ENCODE results near the gene WDCP.
A peak's percentile ranks its signal among the peaks of the same experiment; 100 is the strongest.

Gene WDCP

DNA sequence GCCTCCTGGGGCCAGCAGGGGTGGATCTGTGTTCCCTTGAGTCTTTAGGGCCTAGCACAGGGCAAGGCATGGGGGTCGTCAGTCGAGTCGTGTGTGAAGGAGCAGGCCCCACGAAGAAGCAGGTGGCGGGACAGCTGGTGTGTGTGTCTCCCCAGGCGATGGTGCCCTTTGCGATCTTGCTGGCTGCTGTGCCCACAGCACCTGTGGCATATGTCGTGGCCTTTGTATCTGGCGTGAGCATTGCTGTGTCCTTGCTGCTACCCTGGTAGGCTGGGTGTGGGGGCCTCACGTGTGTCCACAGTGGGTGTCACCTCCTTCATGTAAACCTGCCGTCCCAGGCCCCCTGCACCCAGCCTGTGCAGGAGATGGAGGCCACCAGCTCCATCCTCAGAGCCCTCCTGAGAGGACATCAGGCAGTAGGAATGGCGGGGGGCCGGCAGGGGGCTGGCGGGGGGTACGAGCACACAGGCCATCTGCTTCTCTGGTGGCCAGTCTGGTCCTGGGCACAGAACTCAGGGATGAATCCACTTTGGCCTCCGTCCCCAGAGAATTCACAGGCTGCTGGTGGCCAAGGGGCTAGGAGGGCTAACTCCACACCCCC, 24.1 kb downstream of the WDCP start:
- H3K4me2 ChIP-seq (ENCODE audit: insufficient read depth, low read length): no peak overlapping the region
- DNase-seq (no peak), ATAC-seq (ENCODE audit: insufficient read depth, low read depth) (no peak)
- H4K20me1 ChIP-seq (ENCODE audit: insufficient read depth, low read length): peaks cover 11% of the 10 kb centered on the region
- no peaks in the 10 kb centered on the region for H3K79me2 ChIP-seq (ENCODE audit: insufficient read depth, low read length)
- no peak overlapping the region for H3K4me3 ChIP-seq (ENCODE audit: low read depth in 1 of 2, low read length in 2 of 2)
- H3K4me1 ChIP-seq (ENCODE audit: insufficient read depth, low read length): no peaks in the 10 kb centered on the region
- peaks cover 50% of the 10 kb centered on the region for H3K36me3 ChIP-seq (ENCODE audit: insufficient read depth, low read length)
- no peak overlapping the region for H3K27ac ChIP-seq (ENCODE audit: low read length)
- no peak overlapping the region for H2AFZ ChIP-seq (ENCODE audit: low read depth, low read length)
- no peak overlapping the region for H3K9ac ChIP-seq (ENCODE audit: low read depth, low read length)
- no peaks in the 10 kb centered on the region for H3K9me3 ChIP-seq (ENCODE audit: insufficient read depth, low read length, severe bottlenecking)
- H3K27me3 ChIP-seq (ENCODE audit: insufficient read depth, low read length, poor library complexity): no peaks in the 10 kb centered on the region
- no peak for TF ChIP-seq EZH2 (IDR thresholded peaks at IDR 0.05; ENCODE audit: borderline replicate concordance, low read depth, low read length, severe bottlenecking)
- TF ChIP-seq, protein P1, sequence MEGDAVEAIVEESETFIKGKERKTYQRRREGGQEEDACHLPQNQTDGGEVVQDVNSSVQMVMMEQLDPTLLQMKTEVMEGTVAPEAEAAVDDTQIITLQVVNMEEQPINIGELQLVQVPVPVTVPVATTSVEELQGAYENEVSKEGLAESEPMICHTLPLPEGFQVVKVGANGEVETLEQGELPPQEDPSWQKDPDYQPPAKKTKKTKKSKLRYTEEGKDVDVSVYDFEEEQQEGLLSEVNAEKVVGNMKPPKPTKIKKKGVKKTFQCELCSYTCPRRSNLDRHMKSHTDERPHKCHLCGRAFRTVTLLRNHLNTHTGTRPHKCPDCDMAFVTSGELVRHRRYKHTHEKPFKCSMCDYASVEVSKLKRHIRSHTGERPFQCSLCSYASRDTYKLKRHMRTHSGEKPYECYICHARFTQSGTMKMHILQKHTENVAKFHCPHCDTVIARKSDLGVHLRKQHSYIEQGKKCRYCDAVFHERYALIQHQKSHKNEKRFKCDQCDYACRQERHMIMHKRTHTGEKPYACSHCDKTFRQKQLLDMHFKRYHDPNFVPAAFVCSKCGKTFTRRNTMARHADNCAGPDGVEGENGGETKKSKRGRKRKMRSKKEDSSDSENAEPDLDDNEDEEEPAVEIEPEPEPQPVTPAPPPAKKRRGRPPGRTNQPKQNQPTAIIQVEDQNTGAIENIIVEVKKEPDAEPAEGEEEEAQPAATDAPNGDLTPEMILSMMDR (IDR thresholded peaks at IDR 0.05; ENCODE audit: borderline replicate concordance, extremely low read depth, low read length, poor library complexity, severe bottlenecking): no peak

DNA sequence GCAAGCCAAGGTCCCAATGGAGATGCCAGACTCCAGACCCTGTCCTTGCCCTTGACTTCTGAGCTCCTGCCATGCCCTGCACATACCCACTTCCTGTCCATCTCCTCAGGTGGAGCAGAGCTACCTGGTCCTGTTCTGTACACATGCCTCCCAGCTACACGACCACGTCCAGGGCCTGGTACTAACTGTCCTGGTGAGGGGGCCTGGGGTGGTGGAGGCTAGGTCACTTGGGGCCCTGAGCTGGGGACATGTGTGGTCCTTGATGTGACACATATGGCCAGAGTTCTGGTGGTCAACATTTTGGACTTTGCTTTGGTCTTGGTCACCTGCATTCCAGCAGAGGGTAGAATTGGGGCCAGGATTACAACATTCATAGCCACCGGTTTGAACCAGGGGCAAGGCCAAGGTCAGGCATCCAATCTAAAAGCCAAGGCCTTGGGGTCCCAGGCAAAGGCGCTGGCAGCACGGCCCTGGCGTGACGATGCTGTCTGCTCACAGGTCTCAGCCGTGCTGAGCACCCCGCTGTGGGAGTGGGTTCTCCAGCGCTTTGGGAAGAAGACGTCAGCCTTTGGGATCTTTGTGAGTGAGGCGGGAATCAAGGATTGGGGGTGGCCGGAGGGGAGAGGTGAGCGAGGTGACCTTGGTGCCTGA, 24.7 kb downstream of the WDCP start:
- no peak for DNase-seq

DNA sequence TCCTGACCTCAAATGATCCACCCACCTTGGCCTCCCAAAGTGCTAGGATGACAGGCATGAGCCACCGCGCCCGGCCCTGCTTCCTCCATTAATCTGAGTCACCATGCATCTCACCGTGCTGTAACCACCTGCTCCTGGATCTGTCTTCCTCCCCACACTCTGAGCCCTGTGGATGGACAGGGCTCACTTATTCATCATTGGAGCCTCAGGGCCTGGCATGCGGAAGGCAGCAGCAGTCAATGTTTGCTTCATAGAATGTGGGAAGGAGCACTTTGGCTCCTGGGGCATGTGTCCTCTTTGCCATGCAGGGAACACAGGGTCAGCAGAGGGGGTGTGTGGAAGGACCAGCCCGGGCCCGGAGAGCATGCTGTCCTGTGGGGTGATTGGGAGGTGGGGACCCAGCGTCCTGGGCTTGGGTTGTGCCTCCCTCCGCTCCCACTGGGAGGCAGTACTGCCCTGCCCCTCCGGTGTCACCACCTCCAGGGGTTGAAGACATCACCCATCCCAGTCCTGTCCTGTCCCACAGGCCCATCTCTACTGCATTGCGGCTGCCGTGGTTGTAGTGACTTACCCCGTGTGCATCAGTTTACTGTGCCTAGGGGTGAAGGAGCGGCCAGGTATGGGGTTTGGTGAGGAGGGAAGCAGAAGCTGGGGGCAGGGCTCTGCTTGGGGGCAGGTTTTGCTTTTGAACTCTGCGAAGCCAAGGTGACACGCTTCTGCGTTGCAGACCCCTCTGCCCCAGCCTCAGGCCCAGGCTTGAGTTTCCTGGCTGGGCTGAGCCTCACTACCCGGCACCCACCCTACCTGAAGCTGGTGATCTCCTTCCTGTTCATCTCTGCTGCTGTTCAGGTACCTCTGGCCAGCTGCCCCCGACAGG, 25.8 kb downstream of the WDCP start:
- Histone ChIP-seq H3K79me2 (ENCODE audit: insufficient read depth, low read length) (no peaks in the 10 kb centered on the region), H3K9me3 (ENCODE audit: insufficient read depth, low read length, severe bottlenecking) (no peaks in the 10 kb centered on the region), H3K4me1 (ENCODE audit: insufficient read depth, low read length) (no peaks in the 10 kb centered on the region), H3K27ac (ENCODE audit: low read length) (no peak overlapping the region), H3K4me2 (ENCODE audit: insufficient read depth, low read length) (no peak overlapping the region), H3K4me3 (ENCODE audit: low read depth in 1 of 2, low read length in 2 of 2) (no peak overlapping the region), H4K20me1 (ENCODE audit: insufficient read depth, low read length) (peaks cover 11% of the 10 kb centered on the region), H3K36me3 (ENCODE audit: insufficient read depth, low read length) (peaks cover 39% of the 10 kb centered on the region), H3K27me3 (ENCODE audit: insufficient read depth, low read length, poor library complexity) (no peaks in the 10 kb centered on the region), H3K9ac (ENCODE audit: low read depth, low read length) (no peak overlapping the region), H2AFZ (ENCODE audit: low read depth, low read length) (no peak overlapping the region)
- TF ChIP-seq, protein P1 (IDR thresholded peaks at IDR 0.05; ENCODE audit: borderline replicate concordance, extremely low read depth, low read length, poor library complexity, severe bottlenecking): peak; percentile 59
- no peak for TF ChIP-seq EZH2 (IDR thresholded peaks at IDR 0.05; ENCODE audit: borderline replicate concordance, low read depth, low read length, severe bottlenecking)
- DNase-seq (peak; percentile 27), ATAC-seq (ENCODE audit: insufficient read depth, low read depth) (peak; percentile 69)

More for the DNA sequence above, 24.7 kb downstream of the WDCP start:
- Histone ChIP-seq H2AFZ (ENCODE audit: low read depth, low read length) (no peak overlapping the region), H3K79me2 (ENCODE audit: insufficient read depth, low read length) (no peaks in the 10 kb centered on the region), H3K9ac (ENCODE audit: low read depth, low read length) (no peak overlapping the region), H3K4me1 (ENCODE audit: insufficient read depth, low read length) (no peaks in the 10 kb centered on the region), H3K27me3 (ENCODE audit: insufficient read depth, low read length, poor library complexity) (no peaks in the 10 kb centered on the region), H3K27ac (ENCODE audit: low read length) (no peak overlapping the region), H3K4me3 (ENCODE audit: low read depth in 1 of 2, low read length in 2 of 2) (no peak overlapping the region), H4K20me1 (ENCODE audit: insufficient read depth, low read length) (peaks cover 11% of the 10 kb centered on the region), H3K4me2 (ENCODE audit: insufficient read depth, low read length) (no peak overlapping the region), H3K9me3 (ENCODE audit: insufficient read depth, low read length, severe bottlenecking) (no peaks in the 10 kb centered on the region), H3K36me3 (ENCODE audit: insufficient read depth, low read length) (peaks cover 46% of the 10 kb centered on the region)
- ATAC-seq (ENCODE audit: insufficient read depth, low read depth): no peak
- TF ChIP-seq, protein P1 (IDR thresholded peaks at IDR 0.05; ENCODE audit: borderline replicate concordance, extremely low read depth, low read length, poor library complexity, severe bottlenecking): no peak
- TF ChIP-seq EZH2 (IDR thresholded peaks at IDR 0.05; ENCODE audit: borderline replicate concordance, low read depth, low read length, severe bottlenecking): no peak
